ENCODE measurements around the gene RPS16. TPM values are rescaled to one million over a fixed set of nuclear protein-coding genes. Genes with fewer than 3 reads are reported as not detected.

RPS16 gene
- total RNA-seq, 1 donor from 2014 or later: 1,446 TPM

DNA sequence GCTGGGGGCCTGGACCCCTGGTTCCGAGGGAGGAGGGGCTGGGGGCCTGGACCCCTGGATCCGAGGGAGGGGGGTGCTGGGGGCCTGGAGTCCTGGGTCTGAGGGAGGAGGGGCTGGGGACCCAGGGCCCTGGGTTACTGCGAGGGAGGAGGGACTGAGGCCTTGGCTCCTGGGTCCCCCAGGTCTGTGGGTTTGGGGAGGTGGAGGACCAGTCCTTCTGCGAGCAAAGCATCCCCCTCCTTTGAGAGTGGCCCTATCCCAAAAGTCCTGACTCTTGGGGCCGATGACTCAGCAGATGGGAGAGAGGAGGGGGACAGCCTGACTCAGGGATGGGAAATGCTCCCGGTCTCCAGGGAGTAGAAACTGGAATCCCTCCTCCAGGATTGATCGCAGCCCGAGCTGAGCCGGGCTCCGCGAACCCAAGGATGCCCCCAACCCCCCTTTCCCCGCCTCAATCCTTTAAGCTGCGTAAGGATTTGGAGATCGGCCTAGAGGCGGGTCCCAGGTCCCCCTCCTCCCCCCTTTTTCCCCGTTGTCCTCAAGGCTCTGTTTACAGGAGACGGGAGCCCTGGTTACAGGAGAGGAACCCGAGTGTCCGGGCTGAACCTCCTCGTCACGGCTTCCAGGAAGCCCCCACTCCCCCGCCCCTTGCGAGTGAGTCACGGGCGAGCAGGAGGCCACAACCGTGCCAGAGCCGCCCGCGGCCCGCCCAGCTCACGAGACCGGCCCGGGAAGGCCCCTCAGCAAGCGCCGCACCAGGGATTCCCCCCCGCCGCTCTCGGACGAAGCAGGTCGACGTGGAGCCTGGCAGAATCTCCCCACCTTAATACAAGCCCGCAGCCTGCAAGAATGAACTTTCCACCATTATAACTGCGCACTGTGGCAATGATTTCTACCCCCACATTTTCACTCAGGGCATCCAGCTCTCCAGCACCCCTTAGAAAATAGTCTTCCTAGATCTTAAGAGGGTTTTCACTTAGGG lies 32.1 kb downstream of the RPS16 start:
- Histone ChIP-seq H3K27ac (peak overlapping the region; percentile 99), H3K27me3 (no peaks in the 10 kb centered on the region), H3K9me3 (no peaks in the 10 kb centered on the region), H3K36me3 (peaks cover 12% of the 10 kb centered on the region), H3K4me1 (peaks cover 45% of the 10 kb centered on the region), H3K4me3 (peak overlapping the region; percentile 48)
- no peak for TF ChIP-seq CTCF (IDR thresholded peaks at IDR 0.05)
- intact Hi-C loops (cut with DNase I): no loop called here
- ATAC-seq (peak; percentile 65), DNase-seq (peak; percentile 99)

DNA sequence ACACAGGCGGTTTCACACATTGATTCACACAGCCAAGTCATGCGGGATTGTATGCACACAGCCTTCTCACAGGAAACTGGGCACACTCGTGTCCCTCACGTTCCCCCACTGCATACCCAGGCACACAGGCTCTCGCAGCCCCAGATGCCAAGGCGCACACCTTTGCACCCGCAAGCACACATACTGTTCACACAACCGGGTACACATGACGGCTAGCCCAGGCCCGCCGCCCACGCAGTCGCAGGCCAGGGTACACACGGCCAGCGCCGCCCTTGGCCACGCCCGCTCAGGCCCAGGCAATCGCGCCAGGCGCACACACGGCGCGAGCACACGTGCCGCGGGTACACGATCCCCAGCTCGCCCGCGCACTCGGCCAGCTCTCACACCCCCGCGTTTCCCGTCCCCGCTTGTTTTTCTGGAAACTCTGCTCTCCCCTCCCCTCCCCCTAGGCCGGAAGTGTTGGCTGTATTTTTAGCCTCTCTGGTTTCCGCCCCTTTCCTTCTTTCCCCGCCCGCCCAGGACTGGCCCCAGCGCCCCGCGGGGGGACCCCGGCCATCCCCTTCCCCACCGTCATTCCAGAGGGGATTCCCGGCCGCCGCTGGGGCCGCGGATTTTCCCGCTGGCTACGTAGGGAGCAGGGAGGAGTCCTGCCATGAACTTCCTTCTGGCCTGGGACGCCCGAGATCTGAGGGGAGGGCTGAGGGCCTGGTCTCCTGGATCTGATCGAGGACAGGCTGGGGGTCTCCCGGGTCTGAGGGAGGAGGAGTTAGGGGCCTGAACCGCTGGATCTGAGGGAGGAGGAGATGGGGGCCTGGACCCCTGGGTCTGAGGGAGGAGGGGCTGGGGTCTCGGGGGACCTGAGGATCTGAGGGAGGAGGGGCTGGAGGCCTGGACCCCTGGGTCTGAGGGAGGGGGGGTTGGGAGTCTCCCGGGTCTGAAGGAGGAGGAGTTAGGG lies 33.1 kb downstream of the RPS16 start:
- intact Hi-C loops (cut with DNase I): no loop called here
- Histone ChIP-seq H3K36me3 (peaks cover 2% of the 10 kb centered on the region), H3K27ac (peak overlapping the region; percentile 99), H3K27me3 (no peaks in the 10 kb centered on the region), H3K4me1 (peaks cover 54% of the 10 kb centered on the region), H3K9me3 (no peaks in the 10 kb centered on the region), H3K4me3 (peak overlapping the region; percentile 48)
- peak; percentile 97 for DNase-seq
- TF ChIP-seq CTCF (IDR thresholded peaks at IDR 0.05): no peak
- ATAC-seq: peak; percentile 51

DNA sequence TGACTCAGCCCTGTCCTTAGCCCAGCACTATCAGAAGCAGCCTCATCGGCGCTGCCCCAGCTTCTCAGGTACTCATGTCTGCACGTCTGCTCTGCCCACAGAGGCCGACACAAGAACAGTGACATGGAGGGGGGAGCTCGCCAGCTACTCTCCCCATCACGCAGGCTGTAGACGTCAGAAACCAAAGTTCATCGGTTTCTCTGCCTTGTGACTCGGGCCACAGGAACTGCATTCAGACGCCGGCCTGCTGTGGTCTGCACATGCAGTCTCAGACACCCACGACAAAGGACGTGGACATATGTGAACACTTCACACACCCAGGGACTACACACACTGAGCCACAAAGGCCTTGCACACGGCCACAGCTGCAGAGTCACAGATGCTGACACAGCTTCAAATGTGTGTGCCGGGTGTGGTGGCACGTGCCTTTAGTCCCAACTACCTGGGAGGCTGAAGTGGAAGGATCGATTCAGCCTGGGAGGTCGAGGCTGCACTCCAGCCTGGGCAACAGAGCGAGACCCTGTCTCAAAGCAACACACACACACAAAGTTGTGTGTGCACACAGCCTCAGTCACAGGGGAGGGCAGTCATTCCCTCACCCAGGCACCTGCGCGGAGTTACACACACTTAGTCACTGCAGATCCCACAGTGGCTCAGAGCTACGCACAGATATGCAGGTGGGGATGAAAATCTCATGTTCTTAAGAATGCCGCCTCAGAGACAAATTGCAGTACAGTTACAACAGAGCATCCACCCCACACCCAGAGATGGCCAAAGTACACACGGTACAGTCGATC lies 34.0 kb downstream of the RPS16 start:
- intact Hi-C loops (cut with DNase I): no loop called here
- Histone ChIP-seq H3K36me3 (peaks cover 5% of the 10 kb centered on the region), H3K4me3 (peak overlapping the region; percentile 48), H3K9me3 (no peaks in the 10 kb centered on the region), H3K27ac (peak overlapping the region; percentile 99), H3K27me3 (no peaks in the 10 kb centered on the region), H3K4me1 (peaks cover 57% of the 10 kb centered on the region)
- ATAC-seq: peak; percentile 0
- no peak for TF ChIP-seq CTCF (IDR thresholded peaks at IDR 0.05)
- peak; percentile 79 for DNase-seq

DNA sequence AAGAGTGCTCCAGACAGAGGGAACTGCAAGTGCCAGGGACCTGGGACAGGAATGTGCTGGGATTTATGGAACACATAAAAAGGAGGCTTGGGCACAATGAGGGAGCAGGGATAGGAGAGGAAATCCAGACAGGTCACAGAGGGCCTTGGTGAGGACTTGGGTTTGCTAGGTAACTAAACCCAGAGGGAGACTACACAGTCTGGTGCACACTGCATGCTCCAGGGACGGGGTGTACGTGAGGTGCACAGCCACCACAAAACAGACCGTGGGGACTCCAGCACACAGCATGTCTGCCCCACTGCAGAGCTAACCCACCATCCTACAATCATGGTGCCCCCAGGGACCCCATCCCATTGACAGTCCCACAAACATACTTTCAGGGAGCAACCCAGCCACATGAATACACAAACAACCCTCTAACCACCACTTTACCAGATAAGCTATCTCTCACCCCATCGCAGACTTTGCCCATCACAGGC lies 34.6 kb downstream of the RPS16 start:
- Histone ChIP-seq H3K27ac (peak overlapping the region; percentile 99), H3K4me1 (peaks cover 57% of the 10 kb centered on the region)
- intact Hi-C loops (cut with DNase I): no loop called here

More for the DNA sequence above, 34.6 kb downstream of the RPS16 start:
- no peak overlapping the region for H3K4me3 ChIP-seq
- ATAC-seq (no peak), DNase-seq (no peak)
- H3K9me3 ChIP-seq: no peaks in the 10 kb centered on the region
- TF ChIP-seq CTCF (IDR thresholded peaks at IDR 0.05): no peak
- peaks cover 5% of the 10 kb centered on the region for H3K36me3 ChIP-seq
- no peaks in the 10 kb centered on the region for H3K27me3 ChIP-seq
